H1 (cell line): ENCODE measurements around the gene PHLDA3. TPM values are rescaled to one million over a fixed set of nuclear protein-coding genes. Genes with fewer than 3 reads are reported as not detected.

Source experiments
- CTCF ChIA-PET: fragments of 300-600 bp; sonication (Branson Sonifier 250); formaldehyde crosslinking; loops from one replicate; lab custom pipeline; 2021; ENCODE audit not compliant: partially characterized antibody; lab: Charles Lee
- POLR2A ChIA-PET: fragments of 300-600 bp; sonication (Branson Sonifier 250); formaldehyde crosslinking; loops from one replicate; lab custom pipeline; 2021; ENCODE audit warnings: inconsistent platforms; ENCODE audit not compliant: partially characterized antibody; lab: Charles Lee
- DNase-seq, 2 experiments: peaks; one replicate each; pipeline versions ENCODE4 v3.0.0 to v3.0.0-alpha.2; 2010 to 2022; ENCODE audit warnings: low spot score in 2 of 2, low read depth in 1 of 2, mixed read lengths in 1 of 2
- FAIRE-seq: peaks from 2 replicates; lab custom pipeline; 2011; peaks lifted over from hg19 to GRCh38; lab: Jason Lieb, UNC
- H2AFZ ChIP-seq: 2 replicates; pipeline ENCODE4 v1.8.1; 2012; ENCODE audit warnings: low read length, inconsistent platforms
- H2AK5ac ChIP-seq: 2 replicates; pipeline ENCODE4 v1.6.1; 2013; ENCODE audit warnings: low read depth, low read length
- H2BK120ac ChIP-seq: replicated peaks from 2 replicates; pipeline ENCODE3; 2013; ENCODE audit warnings: low read depth, low read length, inconsistent platforms
- H2BK12ac ChIP-seq: 2 replicates; pipeline ENCODE4 v1.6.1; 2013; ENCODE audit warnings: low read depth, low read length
- H2BK15ac ChIP-seq: 2 replicates; pipeline ENCODE4 v1.6.1; 2013; ENCODE audit warnings: low read length
- H2BK20ac ChIP-seq: 2 replicates; pipeline ENCODE4 v1.6.1; 2013; ENCODE audit warnings: low read length
- H2BK5ac ChIP-seq: 2 replicates; pipeline ENCODE4 v1.6.1; 2013; ENCODE audit warnings: low read depth, low read length
- H3K14ac ChIP-seq: 2 replicates; pipeline ENCODE4 v1.6.1; 2013; ENCODE audit warnings: inconsistent platforms; ENCODE audit not compliant: insufficient read length
- H3K18ac ChIP-seq: 2 replicates; pipeline ENCODE4 v1.6.1; 2013; ENCODE audit warnings: low read length; ENCODE audit errors: extremely low read depth
- H3K23ac ChIP-seq: 2 replicates; pipeline ENCODE4 v1.6.1; 2013; ENCODE audit warnings: inconsistent platforms; ENCODE audit not compliant: insufficient read length
- H3K23me2 ChIP-seq: 2 replicates; pipeline ENCODE4 v1.6.1; 2013; ENCODE audit warnings: low read depth, low read length
- H3K27ac ChIP-seq: 2 replicates; pipeline ENCODE4 v1.6.1; 2011; ENCODE audit warnings: low read depth, low read length, inconsistent platforms
- H3K27me3 ChIP-seq, 4 experiments: replicated peaks in 1 of 4; 1 replicate in 1 of 4; 2 replicates in 3 of 4; pipeline versions ENCODE4 v1.6.1 to v1.8.1; 2011 to 2013; ENCODE audit warnings: low read length in 3 of 4, mild to moderate bottlenecking in 3 of 4, inconsistent platforms in 2 of 4, mixed read lengths in 2 of 4, moderate library complexity in 1 of 4; ENCODE audit not compliant: control insufficient read depth in 3 of 4, insufficient read depth in 3 of 4; ENCODE audit errors: extremely low read depth in 1 of 4
- H3K36me3 ChIP-seq, 4 experiments: 2 replicates each; pipeline versions ENCODE4 v1.6.1 to v1.8.1; 2011 to 2013; ENCODE audit warnings: mild to moderate bottlenecking in 4 of 4, low read length in 3 of 4, moderate library complexity in 2 of 4, control low read depth in 1 of 4, inconsistent platforms in 1 of 4; ENCODE audit not compliant: insufficient read depth in 4 of 4, control insufficient read depth in 2 of 4
- H3K4ac ChIP-seq: replicated peaks from 2 replicates; pipeline ENCODE3; 2013; ENCODE audit warnings: low read length, low read depth, mixed read lengths, inconsistent platforms; ENCODE audit not compliant: insufficient read length
- H3K4me1 ChIP-seq, 4 experiments: replicated peaks in 1 of 4; 1 replicate in 1 of 4; 2 replicates in 3 of 4; pipeline versions ENCODE4 v1.6.1 to v1.8.1; 2011 to 2013; ENCODE audit warnings: low read length in 3 of 4, inconsistent platforms in 2 of 4, mixed read lengths in 1 of 4; ENCODE audit not compliant: insufficient read depth in 4 of 4, control insufficient read depth in 3 of 4
- H3K4me2 ChIP-seq, 2 experiments: 2 replicates each; pipeline versions ENCODE4 v1.6.1 to v1.8.1; 2011 to 2013; ENCODE audit warnings: low read depth in 2 of 2, low read length in 2 of 2, control low read depth in 1 of 2, inconsistent platforms in 1 of 2, mild to moderate bottlenecking in 1 of 2; ENCODE audit not compliant: insufficient read depth in 1 of 2
- H3K4me3 ChIP-seq, 4 experiments: fragments of 200-600, 300-600 bp in 1 of 4; sonication (generic), shearing (Covaris generic), sonication (Bioruptor Twin) in 1 of 4; 2 replicates each; pipeline versions ENCODE4 v1.5.1 to v1.8.1; 2011 to 2016; ENCODE audit warnings: low read length in 4 of 4, low read depth in 3 of 4, control low read depth in 2 of 4, inconsistent platforms in 2 of 4, mild to moderate bottlenecking in 2 of 4, mixed read lengths in 1 of 4, moderate library complexity in 1 of 4; ENCODE audit not compliant: insufficient read depth in 2 of 4; ENCODE audit errors: extremely low read depth in 1 of 4
- H3K56ac ChIP-seq: replicated peaks from 2 replicates; pipeline ENCODE3; 2013; ENCODE audit warnings: low read depth, mild to moderate bottlenecking, mixed read lengths, low read length, inconsistent platforms; ENCODE audit not compliant: insufficient read length
- H3K79me1 ChIP-seq: 2 replicates; pipeline ENCODE4 v1.6.1; 2013; ENCODE audit warnings: low read depth, low read length, control low read depth
- H3K79me2 ChIP-seq, 2 experiments: 2 replicates each; pipeline versions ENCODE4 v1.6.1 to v1.8.1; 2012 to 2013; ENCODE audit warnings: low read length in 2 of 2, mild to moderate bottlenecking in 2 of 2, inconsistent platforms in 1 of 2; ENCODE audit not compliant: insufficient read depth in 2 of 2, control insufficient read depth in 1 of 2
- H3K9ac ChIP-seq, 4 experiments: replicated peaks in 1 of 4; 1 replicate in 1 of 4; 2 replicates in 3 of 4; pipeline versions ENCODE4 v1.6.1 to v1.8.1; 2011 to 2013; ENCODE audit warnings: low read depth in 3 of 4, low read length in 3 of 4, control low read depth in 2 of 4, mild to moderate bottlenecking in 2 of 4, moderate library complexity in 2 of 4, inconsistent platforms in 1 of 4; ENCODE audit errors: extremely low read depth in 1 of 4
- H3K9me3 ChIP-seq, 2 experiments: 2 replicates each; pipeline versions ENCODE4 v1.6.1 to v1.8.1; 2012 to 2013; ENCODE audit warnings: mild to moderate bottlenecking in 2 of 2, moderate library complexity in 2 of 2, control low read depth in 1 of 2, inconsistent platforms in 1 of 2, low read depth in 1 of 2, low read length in 1 of 2, mixed read lengths in 1 of 2; ENCODE audit not compliant: insufficient read depth in 2 of 2
- H4K20me1 ChIP-seq, 2 experiments: replicated peaks in 1 of 2; 2 replicates each; pipeline versions ENCODE3 to v1.8.1; 2011 to 2013; ENCODE audit warnings: inconsistent platforms in 2 of 2, low read length in 2 of 2, mild to moderate bottlenecking in 1 of 2; ENCODE audit not compliant: insufficient read depth in 2 of 2, control insufficient read depth in 1 of 2
- H4K5ac ChIP-seq: 2 replicates; pipeline ENCODE4 v1.6.1; 2013; ENCODE audit warnings: low read length, low read depth, mixed read lengths, inconsistent platforms; ENCODE audit not compliant: insufficient read length
- H4K8ac ChIP-seq: 2 replicates; pipeline ENCODE4 v1.8.0; 2013; ENCODE audit warnings: mild to moderate bottlenecking, moderate library complexity, low read length, inconsistent platforms; ENCODE audit not compliant: insufficient read depth; ENCODE audit errors: extremely low read depth
- H4K91ac ChIP-seq: replicated peaks from 2 replicates; pipeline ENCODE3; 2013; ENCODE audit warnings: low read length, mixed read lengths, inconsistent platforms; ENCODE audit not compliant: insufficient read length
- KDM1A ChIP-seq: fragments of 200-600, 300-600 bp; sonication (generic); IDR thresholded peaks from 2 replicates; pipeline ENCODE4 v1.7.1; 2016; ENCODE audit warnings: mild to moderate bottlenecking, low read length, borderline replicate concordance
- WGBS, 2 experiments: shearing (Covaris generic) in 1 of 2; methylation state at CpG; one replicate each; pipeline versions ENCODE4 v1.1.6 to v1.1.7; 2013 to 2015; ENCODE audit warnings: low lambda C conversion rate in 2 of 2, mixed read lengths in 2 of 2, inconsistent platforms in 1 of 2, low coverage in 1 of 2, missing lambda C conversion rate in 1 of 2; ENCODE audit not compliant: insufficient replicate concordance in 2 of 2, insufficient coverage in 1 of 2, insufficient read length in 1 of 2; ENCODE audit errors: extremely low coverage in 1 of 2, missing lambda C conversion rate in 1 of 2; 5-methylcytosine and 5-hydroxymethylcytosine counted together
- polyA plus RNA-seq, 7 experiments: library from polyadenylated mRNA; depleted of rRNA in 3 of 7; stranded (reverse) in 5 of 7; unstranded in 2 of 7; fragments of >200 nt in 5 of 7; fragments of 200-250 nt in 2 of 7; gene quantifications; 1 replicate in 5 of 7; 2 replicates in 1 of 7; 4 replicates in 1 of 7; pipeline versions ENCODE4 v1.2.1 to v1.2.3, GENCODE V29; 2011 to 2013; ENCODE audit warnings: missing spikeins in 2 of 7, mixed read lengths in 2 of 7
- total RNA-seq: library from RNA; stranded (reverse); fragmentation: NEBNext Ultra II Directional; extraction: Animal tissue kit (Norgen Biotek cat#: 25700); gene quantifications from 2 replicates; pipeline ENCODE4 v1.2.1, GENCODE V29; 2021
- TF ChIP-seq, protein P1 (sequence below): IDR thresholded peaks from 2 replicates; pipeline ENCODE4 v1.6.1; 2011; ENCODE audit warnings: low read depth, mild to moderate bottlenecking, low read length; ENCODE audit not compliant: insufficient read depth

PHLDA3 gene
- total and polyA plus RNA-seq, 2 of the 8 experiments (the other 6 are each of a cell fraction or from before 2014, with no cell fraction given) = 25.5 to 27.5 TPM

DNA sequence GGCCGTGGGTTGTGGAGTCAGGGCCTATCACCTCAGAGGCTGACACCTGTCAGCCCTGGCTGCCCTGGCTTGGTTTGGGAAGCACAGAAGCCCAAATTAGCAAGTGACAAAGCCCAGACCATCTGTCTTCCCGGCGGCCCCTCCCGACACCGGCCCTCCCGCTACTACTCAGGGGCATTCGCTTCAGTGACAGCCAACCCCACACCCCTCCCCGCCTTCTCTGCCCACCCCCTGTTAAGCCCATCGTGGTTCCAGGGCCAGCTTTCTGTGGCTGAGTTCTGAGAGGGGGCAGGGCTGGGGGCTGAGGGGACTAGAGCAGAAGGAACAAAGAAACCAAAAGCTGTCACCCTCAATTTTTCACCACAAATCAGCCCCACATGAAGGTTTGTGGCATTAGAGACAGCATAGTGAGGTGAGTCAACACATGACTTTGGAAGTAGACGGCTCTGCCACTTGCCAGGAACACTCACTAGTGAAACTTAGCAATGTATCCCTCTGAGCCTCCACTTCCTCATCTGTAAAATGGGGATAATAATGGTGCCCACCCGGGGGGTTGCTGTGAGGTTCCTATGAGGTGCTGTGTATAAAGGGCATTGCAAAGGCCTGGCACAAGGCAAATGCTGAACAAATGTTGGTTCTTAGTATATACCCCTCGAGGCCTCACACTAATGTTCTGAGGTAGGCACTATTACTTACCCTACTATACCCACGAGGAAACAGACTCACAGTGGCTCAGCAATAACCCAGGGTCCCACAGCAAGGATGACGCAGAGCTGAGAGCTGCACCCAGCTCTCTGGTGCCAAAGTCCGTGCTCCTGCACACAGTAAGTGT, 42.3 kb downstream of the PHLDA3 start:
- Histone ChIP-seq H3K79me2 (no peaks in the 10 kb centered on the region), H4K8ac (no peak overlapping the region), H4K20me1 (no peaks in the 10 kb centered on the region), H3K23me2 (no peaks in the 10 kb centered on the region; the same call in 1 of the 2 replicates), H2AK5ac (no peak overlapping the region), H3K9me3 (no peaks in the 10 kb centered on the region; a peak in 1 of 4 replicates), H3K4me1 (peaks cover 0 to 2% (median 0%) of the 10 kb centered on the region in 4 experiments; a peak in 1 of 7 replicates), H2BK120ac (no peak overlapping the region), H3K56ac (no peak overlapping the region), H2AFZ (no peak overlapping the region), H3K18ac (no peak overlapping the region), H2BK20ac (no peak overlapping the region), H3K79me1 (no peaks in the 10 kb centered on the region), H2BK15ac (no peak overlapping the region), H3K36me3 (no peaks in the 10 kb centered on the region), H3K4me2 (no peak overlapping the region), H3K23ac (no peak overlapping the region), H2BK12ac (no peak overlapping the region), H4K91ac (no peak overlapping the region), H3K27ac (no peak overlapping the region), H3K4me3 (no peak overlapping the region), H3K9ac (no peak overlapping the region), H3K4ac (no peak overlapping the region), H3K27me3 (no peaks in the 10 kb centered on the region), H2BK5ac (no peak overlapping the region), H4K5ac (no peak overlapping the region), H3K14ac (no peak overlapping the region)
- ChIA-PET POLR2A (interaction anchor here (1.5 kb wide), 1 partner anchor 26 kb away, joined by 5 read pairs; no protein-coding TSS in a partner anchor), CTCF (interaction anchor here (1.0 to 4.3 kb wide), 8 partner anchors 9 to 132 kb away, joined by 3 to 19 read pairs (median 6); no protein-coding TSS in a partner anchor)
- DNase-seq (no peak), FAIRE-seq (no peak)
- WGBS, 2 experiments = 87% methylated on average over 12 of the region's 15 CpGs; no CpG with 5 or more reads in 1 of the 2 experiments
- peak; percentile 42; the same call in 1 of the 2 replicates for TF ChIP-seq KDM1A
- TF ChIP-seq, protein P1, sequence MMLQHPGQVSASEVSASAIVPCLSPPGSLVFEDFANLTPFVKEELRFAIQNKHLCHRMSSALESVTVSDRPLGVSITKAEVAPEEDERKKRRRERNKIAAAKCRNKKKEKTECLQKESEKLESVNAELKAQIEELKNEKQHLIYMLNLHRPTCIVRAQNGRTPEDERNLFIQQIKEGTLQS = no peak
